ENCODE measurements around the gene FIBP.
A peak's percentile ranks its signal among the peaks of the same experiment; 100 is the strongest.

FIBP gene

GRCh38 chr11:65912845-65913244, 24.6 kb upstream of the FIBP start:
- DNase-seq = no peak

DNA sequence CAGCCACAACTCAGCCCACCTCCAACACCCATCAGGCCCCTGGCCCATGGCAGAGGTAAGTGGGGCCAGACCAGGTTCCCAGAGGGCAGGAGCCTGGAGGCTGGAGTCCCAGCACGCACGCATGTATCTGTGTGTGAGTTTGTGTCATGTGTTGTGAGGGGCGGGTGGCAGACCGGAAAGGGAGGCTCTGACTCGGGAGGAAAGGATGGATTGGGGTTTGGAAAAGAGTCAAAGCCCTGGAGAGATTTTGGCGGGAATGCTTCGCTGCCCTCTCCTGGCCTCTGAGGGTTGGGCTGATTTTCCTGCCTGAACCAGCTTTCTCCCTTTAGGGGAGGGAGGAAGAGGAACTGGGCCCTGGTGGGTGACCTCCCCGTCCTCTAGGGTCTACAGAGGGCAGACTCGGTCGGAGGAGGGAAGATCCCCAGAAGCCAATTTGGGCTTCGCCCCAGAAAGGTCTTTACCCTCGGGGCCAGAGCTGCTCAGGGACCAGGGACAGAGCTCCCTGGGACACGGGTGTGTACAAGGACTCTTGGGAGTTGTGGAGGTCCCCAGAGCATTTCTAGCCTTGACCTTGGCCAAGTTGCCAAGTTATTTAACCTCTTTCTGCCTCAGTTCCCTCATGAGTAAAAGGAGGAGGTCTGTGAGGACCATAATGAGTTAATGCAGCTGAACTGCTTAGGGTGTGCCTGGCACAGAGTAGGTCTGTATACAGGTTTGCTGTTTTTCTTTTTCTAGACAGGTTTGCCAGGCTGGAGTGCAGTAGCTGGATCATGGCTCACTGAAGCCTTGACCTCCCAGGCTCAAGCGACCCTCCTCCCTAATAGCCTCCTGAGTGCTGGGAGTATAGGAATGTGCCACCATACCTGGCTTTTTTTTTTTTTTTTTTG, 23.7 kb upstream of the FIBP start:
- no peak for DNase-seq

GRCh38 chr11:65907878-65908277, 19.6 kb upstream of the FIBP start:
- no peak for DNase-seq

GRCh38 chr11:65906602-65907001, 18.3 kb upstream of the FIBP start:
- DNase-seq = no peak

GRCh38 chr11:65903715-65904114, 15.4 kb upstream of the FIBP start:
- DNase-seq = no peak

DNA sequence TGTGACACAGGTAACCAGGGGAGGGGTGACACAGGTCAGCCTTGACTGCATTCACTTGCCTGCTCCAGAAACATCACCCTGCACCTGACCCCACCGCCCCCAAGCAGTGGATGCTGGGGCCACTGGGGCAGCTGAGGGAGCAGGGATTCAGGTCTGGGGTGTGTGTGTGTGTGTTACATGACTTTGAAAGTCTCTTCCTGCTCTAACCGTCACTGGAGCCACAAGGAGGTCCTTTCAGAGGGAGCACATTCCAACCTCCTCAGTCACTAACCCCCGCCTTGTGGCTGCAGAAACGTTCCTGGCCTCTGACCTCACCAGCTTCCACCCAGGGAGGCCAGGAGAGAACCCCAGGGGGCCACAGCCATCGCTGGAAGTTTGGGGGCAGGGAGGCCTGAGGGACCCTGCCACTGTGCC, 14.8 kb upstream of the FIBP start:
- no peak for DNase-seq

DNA sequence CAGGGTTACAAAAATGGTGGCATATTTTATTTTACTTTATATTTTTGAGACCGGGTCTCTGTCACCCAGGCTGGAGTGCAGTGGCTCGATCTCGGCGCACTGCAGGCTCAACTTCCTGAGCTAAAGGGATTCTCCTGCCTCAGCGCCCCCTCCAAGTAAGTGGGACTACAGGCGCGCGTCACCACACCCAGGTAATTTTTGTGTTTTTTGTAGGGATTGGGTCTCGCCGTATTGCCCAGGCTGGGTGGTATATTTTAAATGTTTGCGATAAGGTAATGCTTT, 12.6 kb upstream of the FIBP start:
- no peak for DNase-seq

- peak; percentile 94 for DNase-seq
Measured at GRCh38 chr11:65900125-65900898, 12.0 kb upstream of the FIBP start, which contains the start of gene FOSL1. Gene FOSL1, minus strand, starts transcription at chr11:65900388. Its CDS starts 49 bp downstream, at chr11:65900339.

DNA sequence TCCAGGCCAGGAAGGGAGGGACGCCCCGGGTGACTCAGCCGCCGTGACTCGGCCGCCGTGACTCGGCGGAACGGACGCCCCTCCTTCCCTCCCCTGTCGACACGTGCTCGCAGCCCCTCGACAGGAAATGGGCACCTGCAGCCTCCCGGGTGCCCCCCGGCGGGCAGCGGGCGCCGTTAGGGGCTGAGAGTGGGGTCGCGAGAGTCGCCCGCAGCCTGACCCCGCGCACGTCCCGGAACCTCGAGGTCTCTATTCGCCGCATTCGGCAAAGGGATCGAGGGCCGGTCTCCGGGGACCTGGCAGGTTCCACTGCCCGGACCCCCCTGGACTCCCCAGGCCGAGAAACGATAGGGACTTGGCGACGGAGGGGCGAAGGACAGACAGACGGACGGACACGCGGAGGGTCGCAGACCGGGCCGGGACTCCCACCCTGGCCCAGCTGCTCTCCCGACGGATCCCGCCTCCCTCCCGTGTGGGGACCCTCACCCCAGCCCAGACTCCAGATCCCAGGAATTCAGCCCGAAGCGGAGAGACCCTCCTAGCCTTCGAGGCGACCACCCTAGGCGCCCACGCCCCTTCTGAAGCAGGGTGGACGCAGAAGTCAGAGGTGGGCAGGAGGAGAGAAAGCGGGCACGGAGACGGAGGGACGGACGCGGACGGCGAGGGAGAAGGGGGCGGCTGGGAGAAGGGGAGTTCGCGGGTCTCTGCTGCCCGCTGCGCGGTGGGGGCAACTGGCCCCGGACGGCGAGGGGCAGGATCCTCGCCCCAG, 11.3 kb upstream of the FIBP start:
- peak; percentile 79 for DNase-seq

DNA sequence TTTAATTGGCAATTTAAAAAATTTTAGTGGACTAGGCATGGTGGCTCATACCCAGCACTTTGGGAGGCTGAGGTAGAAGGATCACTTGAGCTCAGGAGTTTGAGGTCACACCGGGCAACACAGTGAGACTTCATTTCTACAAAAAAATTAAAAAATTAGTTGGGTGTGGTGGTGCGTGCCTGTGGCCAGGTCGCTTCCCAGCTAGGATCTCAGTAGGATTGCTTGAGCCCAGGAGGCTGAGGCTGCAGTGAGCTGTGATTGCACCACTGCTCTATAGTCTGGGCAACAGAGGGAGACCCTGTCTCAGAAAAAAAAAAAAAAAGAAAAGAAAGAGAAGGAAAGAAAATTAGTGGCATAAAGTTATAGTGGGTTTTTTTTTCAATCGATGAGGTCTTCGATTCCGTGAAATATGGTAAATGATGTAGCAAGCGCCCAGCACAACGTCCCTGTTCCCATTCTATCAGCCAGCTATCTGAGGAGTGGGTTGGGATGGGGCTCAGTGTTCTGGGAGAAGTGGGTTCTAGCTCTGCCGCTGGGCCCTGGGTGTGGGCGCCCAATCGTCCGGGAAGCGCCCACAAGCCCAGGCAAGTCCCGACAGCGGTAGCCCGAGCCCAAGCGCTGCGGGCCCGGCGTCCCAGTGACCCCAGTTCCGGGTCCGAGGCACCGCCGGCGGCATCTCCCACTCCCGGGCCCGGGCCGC, 10.5 kb upstream of the FIBP start:
- DNase-seq = no peak

DNA sequence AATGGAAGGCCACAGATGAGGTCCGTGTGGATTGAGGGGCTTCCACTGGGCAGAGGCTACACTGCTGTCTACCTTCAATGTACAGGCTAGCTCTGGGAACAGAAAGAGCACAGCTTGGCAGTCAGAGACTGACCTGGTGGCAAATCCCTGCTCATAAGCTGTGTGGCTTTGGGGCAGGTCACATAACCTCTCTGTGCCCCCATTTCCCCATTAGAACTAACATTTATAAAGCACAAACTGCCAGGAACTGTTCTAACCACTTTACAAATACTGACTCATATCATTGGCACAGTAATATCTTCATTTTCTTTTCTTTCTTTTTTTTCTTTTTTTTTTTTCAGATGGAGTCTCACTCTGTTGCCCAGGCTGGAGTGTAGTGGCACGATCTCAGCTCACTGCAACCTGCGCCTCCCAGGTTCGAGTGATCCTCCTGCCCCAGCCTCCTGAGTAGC, 8.8 kb upstream of the FIBP start:
- no peak for DNase-seq

DNA sequence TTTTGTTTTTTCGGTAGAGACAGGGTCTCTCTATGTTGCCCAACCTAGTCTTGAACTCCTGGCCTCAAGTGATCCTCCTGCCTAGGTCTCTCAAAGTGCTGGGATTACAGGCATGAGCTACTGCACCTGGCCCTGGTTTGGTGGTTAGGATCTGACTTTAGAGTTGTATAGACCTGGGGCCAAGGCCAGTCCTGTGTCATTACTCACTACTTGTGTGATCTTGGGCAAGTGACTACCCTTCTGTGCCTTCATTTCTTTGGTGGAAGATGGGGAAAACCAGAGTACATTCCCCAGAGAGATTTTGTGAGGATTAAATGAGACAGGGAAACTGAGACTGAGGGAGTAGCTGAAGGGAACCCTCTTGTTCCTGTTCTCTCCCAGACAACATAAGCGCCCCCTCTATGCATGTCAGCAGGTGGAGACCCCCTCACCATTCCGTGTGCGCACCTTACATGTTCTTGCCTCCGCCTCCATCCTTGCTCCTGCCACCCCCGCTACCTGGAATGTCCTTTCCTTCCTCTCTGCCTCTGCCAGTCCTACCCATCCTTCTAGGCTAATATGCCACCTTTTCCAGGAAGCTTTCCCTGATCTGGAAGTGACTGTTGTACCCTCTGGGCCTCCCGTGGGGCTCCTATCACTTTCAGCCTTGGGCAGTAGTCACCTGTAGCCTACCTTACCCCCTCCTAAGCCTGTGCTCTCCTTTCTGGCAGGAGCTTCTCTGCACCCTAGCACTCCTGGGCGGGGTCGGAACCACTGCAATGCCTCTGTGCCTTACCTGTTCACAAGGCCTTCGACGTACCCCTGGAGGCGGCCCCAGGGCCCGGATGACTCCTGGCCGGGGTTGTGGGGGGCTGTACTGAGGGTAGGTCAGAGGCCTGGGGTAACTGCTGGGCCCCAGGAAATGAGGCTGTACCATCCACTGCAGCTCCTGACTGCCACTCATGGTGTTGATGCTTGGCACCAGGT, 8.0 kb upstream of the FIBP start:
- no peak for DNase-seq

DNA sequence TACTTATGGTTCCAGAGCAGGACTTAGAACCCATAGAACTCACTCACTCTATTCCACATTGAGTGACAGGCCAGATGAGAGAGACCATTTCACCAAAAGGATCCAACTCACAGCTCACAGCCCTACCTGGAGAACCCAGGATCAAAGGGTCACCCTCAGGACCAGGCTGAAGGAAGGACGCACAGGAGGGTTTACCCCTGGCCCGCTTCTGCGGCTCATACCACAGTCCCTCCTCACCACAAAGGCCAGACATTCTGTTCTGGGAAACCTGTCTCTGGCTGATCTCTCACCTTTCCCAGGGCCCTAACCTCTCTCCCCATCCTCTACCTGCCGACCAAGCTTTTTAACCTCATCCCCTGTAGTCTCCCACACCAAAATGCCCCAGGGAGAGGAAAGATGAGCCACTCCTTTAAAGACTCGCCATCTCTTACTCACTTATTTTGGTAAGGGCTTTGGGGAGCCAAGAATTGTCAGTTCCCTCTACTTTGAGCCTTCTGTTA, 7.3 kb upstream of the FIBP start:
- DNase-seq = no peak

DNA sequence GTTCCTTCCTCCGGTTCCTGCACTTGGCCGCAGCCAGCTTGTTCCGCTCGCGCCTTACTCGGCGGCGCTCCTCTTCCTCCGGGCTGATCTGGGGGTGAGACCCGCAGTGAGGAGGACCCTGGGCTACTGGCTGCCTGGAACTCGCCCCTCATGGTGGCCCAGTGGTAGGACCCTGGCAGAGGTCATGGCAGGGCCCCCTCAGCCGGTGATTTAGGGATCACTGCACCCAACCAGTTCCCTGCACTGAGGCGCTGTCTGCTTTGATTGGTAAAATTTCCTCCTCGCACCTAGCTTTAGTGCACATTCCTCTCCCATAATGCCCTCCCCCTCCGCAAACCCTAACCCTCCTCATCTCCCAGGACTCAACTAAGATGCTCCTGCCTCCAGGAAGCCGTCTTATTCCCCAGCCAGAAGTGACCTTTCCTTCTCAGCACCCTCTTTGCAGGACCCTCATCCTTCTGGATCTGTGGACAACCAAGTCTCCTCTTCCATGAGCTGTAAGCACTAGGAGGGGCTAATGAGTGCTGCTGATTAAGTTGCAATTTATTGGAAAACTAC, 5.8 kb upstream of the FIBP start:
- DNase-seq = peak; percentile 28

DNA sequence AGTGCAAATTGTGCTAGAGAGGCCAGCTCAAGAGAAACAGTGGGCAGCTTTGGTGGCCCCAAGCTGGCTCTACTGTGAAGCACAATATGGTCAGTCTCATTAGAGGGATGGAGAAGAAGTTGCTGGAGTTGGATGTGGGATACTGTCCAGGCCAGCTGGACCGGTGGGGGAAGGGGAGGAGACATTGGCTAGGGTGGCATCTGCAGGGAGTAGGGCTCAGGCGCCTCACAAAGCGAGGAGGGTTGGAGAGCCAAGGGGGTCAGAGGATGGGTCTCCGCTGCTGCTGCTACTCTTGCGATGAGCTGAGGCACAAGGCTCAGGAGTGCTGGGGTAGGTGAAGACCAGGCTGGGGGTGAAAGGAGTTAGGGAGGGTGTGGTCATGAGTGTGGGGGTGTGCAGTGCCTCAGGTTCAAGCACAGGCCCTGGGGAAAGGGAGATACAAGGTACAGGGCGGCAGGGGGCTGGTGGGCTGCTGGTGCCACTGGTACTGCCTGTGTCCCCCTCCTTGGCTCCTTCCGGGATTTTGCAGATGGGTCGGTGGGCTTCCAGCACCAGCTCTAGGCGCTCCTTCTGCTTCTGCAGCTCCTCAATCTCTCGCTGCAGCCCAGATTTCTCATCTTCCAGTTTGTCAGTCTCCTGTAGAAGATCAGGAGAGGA, 4.5 kb upstream of the FIBP start:
- DNase-seq = no peak

- DNase-seq = peak; percentile 44
Measured at GRCh38 chr11:65892137-65892540, 3.9 kb upstream of the FIBP start.

- DNase-seq = peak; percentile 39
Measured at GRCh38 chr11:65891219-65892136, 3.2 kb upstream of the FIBP start.

DNA sequence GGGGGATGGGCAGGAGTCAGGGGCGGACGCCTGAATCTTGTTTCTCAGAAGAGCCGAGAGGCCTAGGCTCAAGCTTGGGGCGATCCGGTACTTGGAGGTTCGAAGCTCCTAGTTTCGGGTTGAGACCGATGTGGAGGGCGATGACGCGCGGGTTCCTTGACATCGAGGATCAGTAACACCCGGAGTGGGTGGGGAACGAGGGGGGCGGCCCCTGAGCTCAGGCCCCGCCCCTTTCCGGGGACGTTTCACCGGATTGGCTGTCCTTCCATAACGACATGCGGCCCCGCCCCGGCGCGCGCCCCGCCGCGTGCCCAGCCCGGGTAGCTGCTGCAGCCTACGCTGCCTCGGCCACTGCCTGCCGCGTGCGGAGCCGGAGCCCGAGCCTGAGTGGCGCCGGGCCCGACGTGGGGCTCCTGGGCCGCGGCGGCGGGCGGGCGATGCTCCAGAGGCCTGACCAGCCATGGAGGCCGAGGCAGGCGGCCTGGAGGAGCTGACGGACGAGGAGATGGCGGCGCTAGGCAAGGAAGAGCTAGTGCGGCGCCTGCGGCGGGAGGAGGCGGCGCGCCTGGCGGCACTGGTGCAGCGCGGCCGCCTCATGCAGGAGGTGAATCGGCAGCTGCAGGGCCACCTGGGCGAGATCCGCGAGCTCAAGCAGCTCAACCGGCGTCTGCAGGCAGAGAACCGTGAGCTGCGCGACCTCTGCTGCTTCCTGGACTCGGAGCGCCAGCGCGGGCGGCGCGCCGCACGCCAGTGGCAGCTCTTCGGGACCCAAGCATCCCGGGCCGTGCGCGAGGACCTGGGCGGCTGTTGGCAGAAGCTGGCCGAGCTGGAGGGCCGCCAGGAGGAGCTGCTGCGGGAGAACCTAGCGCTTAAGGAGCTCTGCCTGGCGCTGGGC, 2.3 kb upstream of the FIBP start, which contains the start of gene CCDC85B:
TSS of gene CCDC85B (plus strand) at position 350 of the 895 bp plus-strand sequence. CDS start at position 461, 111 bp downstream.
- peak; percentile 98 for DNase-seq

Data from stimulated activated CD4-positive, alpha-beta T cell treated with anti-CD3 and anti-CD28 coated beads, Interleukin-4, amount 100 ng/mL, for 24 hours (primary cell).